Calu3 (cell line): ENCODE measurements around the gene GKN1. TPM values are rescaled to one million over a fixed set of nuclear protein-coding genes. Genes with fewer than 3 reads are reported as not detected.

Experiments
- BruUV-seq: library from RNA; stranded (reverse); fragments of 400-500 nt; replicated peaks from 2 replicates; lab custom pipeline; 2021; lab: Mats Ljungman, UMichigan
- CTCF ChIA-PET: fragments of 300-600 bp; sonication (Branson Sonifier 250); formaldehyde crosslinking; loops from one replicate; lab custom pipeline; 2022; ENCODE audit warnings: antibody characterized with exemption; lab: Charles Lee
- DNase-seq: peaks from one replicate; pipeline ENCODE4 v3.0.0; 2022
- H3K27ac Mint-ChIP-seq: one replicate; pipeline ENCODE4 v1.8.0; 2022; ENCODE audit warnings: mixed read lengths; ENCODE audit not compliant: unreplicated experiment
- H3K27me3 Mint-ChIP-seq: one replicate; pipeline ENCODE4 v1.8.0; 2022; ENCODE audit warnings: mixed read lengths; ENCODE audit not compliant: unreplicated experiment
- H3K36me3 Mint-ChIP-seq: one replicate; pipeline ENCODE4 v1.8.0; 2022; ENCODE audit warnings: mild to moderate bottlenecking, moderate library complexity, mixed read lengths; ENCODE audit not compliant: insufficient read depth, unreplicated experiment
- H3K4me1 Mint-ChIP-seq: one replicate; pipeline ENCODE4 v1.8.0; 2022; ENCODE audit warnings: mild to moderate bottlenecking, low read depth, mixed read lengths; ENCODE audit not compliant: unreplicated experiment
- H3K4me3 Mint-ChIP-seq: one replicate; pipeline ENCODE4 v1.8.0; 2022; ENCODE audit warnings: mild to moderate bottlenecking, low read depth, moderate library complexity, mixed read lengths; ENCODE audit not compliant: unreplicated experiment
- H3K9me3 Mint-ChIP-seq: one replicate; pipeline ENCODE4 v1.8.0; 2022; ENCODE audit warnings: low read depth, mixed read lengths; ENCODE audit not compliant: unreplicated experiment
- intact Hi-C: fragments of 100-400 bp; cut with micrococcal nuclease; formaldehyde crosslinking; loops from one replicate; pipeline ENCODE4 v1.10.0; 2022; ENCODE audit not compliant: unreplicated experiment
- total RNA-seq: library from RNA; stranded (reverse); gene quantifications from 2 replicates; pipeline ENCODE4 v1.2.3, GENCODE V29; 2022
- TF ChIP-seq, protein P1 (sequence below): fragments of 200-600 bp; IDR thresholded peaks from one replicate; pipeline ENCODE4 v1.8.0; 2022; ENCODE audit warnings: antibody characterized with exemption; ENCODE audit not compliant: unreplicated experiment

GKN1 gene
- total RNA-seq, 1 experiment from 2014 or later: not detected

DNA sequence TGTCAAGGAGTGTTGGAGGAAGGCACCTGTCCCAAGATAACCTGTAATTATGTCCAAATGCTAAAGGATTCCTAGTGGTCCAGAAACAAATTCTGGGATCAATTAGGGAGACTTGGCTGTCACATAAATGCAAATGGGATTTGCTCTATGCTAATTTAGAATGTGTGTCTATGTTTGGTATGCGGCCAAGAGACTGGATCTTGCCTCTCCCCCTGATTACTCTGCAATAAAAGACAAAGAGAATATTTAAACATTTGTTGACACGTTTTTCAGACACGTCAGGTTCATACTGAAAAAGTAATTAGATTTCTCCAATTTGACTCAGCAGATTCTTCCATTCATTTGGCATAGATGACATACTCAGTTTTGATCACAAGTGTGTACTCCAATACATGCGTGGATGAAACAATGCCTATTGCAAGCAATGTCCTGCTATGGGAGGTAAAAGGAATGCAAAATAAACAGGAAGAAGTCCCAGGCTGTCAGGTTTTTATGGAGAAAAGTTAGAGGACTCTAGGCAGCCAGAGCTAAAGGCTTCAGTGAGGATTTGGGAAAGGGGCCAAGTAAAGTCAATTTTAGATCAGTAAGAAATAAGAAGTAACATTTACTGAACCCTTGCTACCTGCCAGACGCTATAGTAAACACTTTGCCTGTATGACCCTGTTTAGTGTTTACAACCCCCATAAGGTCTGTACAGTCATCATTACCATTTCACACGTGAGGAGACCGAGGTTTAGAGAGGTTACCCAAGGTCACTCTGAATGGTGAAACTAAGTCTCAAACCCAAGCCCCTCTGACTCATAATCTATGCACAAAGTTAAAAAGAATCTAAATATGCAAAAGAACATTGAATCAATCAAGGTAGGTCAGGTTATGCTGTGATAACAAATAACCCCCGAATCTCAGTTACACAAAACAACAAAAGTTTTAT is 46.3 kb downstream of the GKN1 start:
- Mint-ChIP-seq H3K4me1 (no peaks in the 10 kb centered on the region), H3K27ac (no peak overlapping the region), H3K9me3 (no peaks in the 10 kb centered on the region), H3K27me3 (peaks cover 21% of the 10 kb centered on the region), H3K4me3 (no peak overlapping the region), H3K36me3 (no peaks in the 10 kb centered on the region)
- no peak for DNase-seq
- BruUV-seq: no TSS peak
- TF ChIP-seq, protein P1, sequence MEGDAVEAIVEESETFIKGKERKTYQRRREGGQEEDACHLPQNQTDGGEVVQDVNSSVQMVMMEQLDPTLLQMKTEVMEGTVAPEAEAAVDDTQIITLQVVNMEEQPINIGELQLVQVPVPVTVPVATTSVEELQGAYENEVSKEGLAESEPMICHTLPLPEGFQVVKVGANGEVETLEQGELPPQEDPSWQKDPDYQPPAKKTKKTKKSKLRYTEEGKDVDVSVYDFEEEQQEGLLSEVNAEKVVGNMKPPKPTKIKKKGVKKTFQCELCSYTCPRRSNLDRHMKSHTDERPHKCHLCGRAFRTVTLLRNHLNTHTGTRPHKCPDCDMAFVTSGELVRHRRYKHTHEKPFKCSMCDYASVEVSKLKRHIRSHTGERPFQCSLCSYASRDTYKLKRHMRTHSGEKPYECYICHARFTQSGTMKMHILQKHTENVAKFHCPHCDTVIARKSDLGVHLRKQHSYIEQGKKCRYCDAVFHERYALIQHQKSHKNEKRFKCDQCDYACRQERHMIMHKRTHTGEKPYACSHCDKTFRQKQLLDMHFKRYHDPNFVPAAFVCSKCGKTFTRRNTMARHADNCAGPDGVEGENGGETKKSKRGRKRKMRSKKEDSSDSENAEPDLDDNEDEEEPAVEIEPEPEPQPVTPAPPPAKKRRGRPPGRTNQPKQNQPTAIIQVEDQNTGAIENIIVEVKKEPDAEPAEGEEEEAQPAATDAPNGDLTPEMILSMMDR: no peak
- CTCF ChIA-PET: no interaction called here
- intact Hi-C loops: no loop called here

DNA sequence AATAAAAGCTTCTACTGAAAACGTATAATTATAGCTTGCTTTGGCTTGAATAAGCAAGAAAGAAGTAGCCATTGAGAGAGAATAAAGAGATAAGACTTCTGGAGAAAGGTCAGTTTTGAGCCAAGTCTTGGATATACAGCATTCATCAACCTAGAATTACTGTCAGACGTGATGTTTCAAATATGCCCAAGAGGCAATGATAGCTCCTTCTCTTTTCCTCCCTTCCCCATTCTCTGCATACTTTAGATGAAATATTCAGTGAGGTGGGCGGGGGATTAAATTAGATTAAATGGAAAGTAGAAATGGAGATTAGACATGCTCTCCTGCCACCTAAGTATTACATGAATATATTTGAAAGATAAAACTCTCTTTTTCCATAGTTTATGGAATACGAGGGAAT is 47.3 kb downstream of the GKN1 start:
- H3K27me3 Mint-ChIP-seq: peaks cover 26% of the 10 kb centered on the region
- CTCF ChIA-PET: no interaction called here
- intact Hi-C loops: no loop called here
- H3K36me3 Mint-ChIP-seq: no peaks in the 10 kb centered on the region
- H3K4me1 Mint-ChIP-seq: no peaks in the 10 kb centered on the region
- no peaks in the 10 kb centered on the region for H3K9me3 Mint-ChIP-seq
- no peak overlapping the region for H3K27ac Mint-ChIP-seq
- no peak overlapping the region for H3K4me3 Mint-ChIP-seq
- BruUV-seq: no TSS peak
- TF ChIP-seq, protein P1: no peak
- no peak for DNase-seq

DNA sequence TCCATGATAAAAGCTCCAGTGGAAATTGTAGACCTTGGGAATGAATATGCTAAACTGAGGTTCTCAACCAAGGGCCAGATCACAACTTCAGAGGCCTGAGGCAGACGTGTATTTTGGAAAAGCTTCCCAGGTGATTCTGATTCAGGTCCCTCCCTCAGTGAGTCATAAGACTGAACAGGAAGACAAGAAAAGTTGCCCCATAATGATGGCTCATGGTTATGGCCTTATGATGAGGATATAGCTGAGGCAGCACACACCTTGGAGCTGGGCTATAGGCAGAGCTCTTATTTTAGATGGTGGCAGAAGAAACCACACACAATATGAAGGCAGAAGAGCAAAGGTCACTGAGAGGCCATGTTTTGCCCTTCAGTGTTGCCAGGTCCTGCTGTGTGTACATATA is 48.1 kb downstream of the GKN1 start:
- no peak for DNase-seq
- TF ChIP-seq, protein P1: no peak
- Mint-ChIP-seq H3K9me3 (peaks cover under 1% of the 10 kb centered on the region), H3K27ac (no peak overlapping the region), H3K4me3 (no peak overlapping the region), H3K4me1 (no peaks in the 10 kb centered on the region), H3K27me3 (peaks cover 26% of the 10 kb centered on the region), H3K36me3 (no peaks in the 10 kb centered on the region)
- CTCF ChIA-PET: no interaction called here
- no TSS peak for BruUV-seq
- intact Hi-C loops: no loop called here

DNA sequence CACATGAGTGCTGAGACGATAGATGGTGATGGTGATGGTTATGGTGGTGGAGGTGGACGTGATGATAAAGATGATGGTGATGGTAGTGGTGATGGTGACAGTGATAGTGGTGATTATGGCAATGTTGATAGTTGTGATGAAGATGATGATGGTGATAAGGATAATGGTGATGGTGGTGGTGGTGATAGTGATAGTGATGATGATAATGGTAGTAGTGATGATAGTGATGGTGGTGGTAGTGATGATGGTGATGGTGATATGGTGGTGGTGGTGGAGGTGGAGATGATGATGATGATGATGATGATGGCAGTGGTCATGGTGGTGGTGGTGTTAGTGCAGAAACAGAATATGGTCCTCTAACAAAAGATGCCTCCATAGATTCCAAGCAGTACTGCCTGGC is 48.8 kb downstream of the GKN1 start:
- no peaks in the 10 kb centered on the region for H3K4me1 Mint-ChIP-seq
- peaks cover 21% of the 10 kb centered on the region for H3K27me3 Mint-ChIP-seq
- no peak overlapping the region for H3K4me3 Mint-ChIP-seq
- H3K9me3 Mint-ChIP-seq: peaks cover 2% of the 10 kb centered on the region
- intact Hi-C loops: no loop called here
- BruUV-seq: no TSS peak
- no peaks in the 10 kb centered on the region for H3K36me3 Mint-ChIP-seq
- CTCF ChIA-PET: no interaction called here
- no peak overlapping the region for H3K27ac Mint-ChIP-seq
- TF ChIP-seq, protein P1: no peak
- no peak for DNase-seq
